Osteocyte (in vitro differentiated cells): ENCODE measurements around the gene SELENOS. TPM values are rescaled to one million over a fixed set of nuclear protein-coding genes. Genes with fewer than 3 reads are reported as not detected.

Experiments used
- DNase-seq: peaks from one replicate; pipeline ENCODE4 v3.0.0; 2021; ENCODE audit warnings: mixed read lengths; ENCODE audit not compliant: unreplicated experiment; ENCODE audit errors: extremely low spot score
- H3K27ac Mint-ChIP-seq: one replicate; pipeline ENCODE4 v1.8.0; 2021; ENCODE audit warnings: mild to moderate bottlenecking, mixed read lengths; ENCODE audit not compliant: unreplicated experiment
- H3K27me3 Mint-ChIP-seq: one replicate; pipeline ENCODE4 v1.8.0; 2021; ENCODE audit warnings: mixed read lengths; ENCODE audit not compliant: unreplicated experiment
- H3K36me3 Mint-ChIP-seq: one replicate; pipeline ENCODE4 v1.8.0; 2021; ENCODE audit warnings: mixed read lengths; ENCODE audit not compliant: unreplicated experiment
- H3K4me1 Mint-ChIP-seq: one replicate; pipeline ENCODE4 v1.8.0; 2021; ENCODE audit warnings: mixed read lengths; ENCODE audit not compliant: unreplicated experiment
- H3K4me3 Mint-ChIP-seq: one replicate; pipeline ENCODE4 v1.8.0; 2021; ENCODE audit warnings: mild to moderate bottlenecking, moderate library complexity, mixed read lengths; ENCODE audit not compliant: unreplicated experiment
- H3K9me3 Mint-ChIP-seq: one replicate; pipeline ENCODE4 v1.8.0; 2021; ENCODE audit warnings: mixed read lengths; ENCODE audit not compliant: unreplicated experiment
- total RNA-seq: library from RNA; stranded (reverse); gene quantifications from 2 replicates; pipeline ENCODE4 v1.2.1, GENCODE V29; 2021
- TF ChIP-seq, protein P1 (sequence below): fragments of 200-600 bp; sonication (generic); IDR thresholded peaks from 2 replicates; pipeline ENCODE4 v1.5.0; 2021; ENCODE audit warnings: antibody characterized with exemption, mild to moderate bottlenecking, moderate library complexity

Gene SELENOS
- total RNA-seq, 1 donor from 2014 or later = 60.4 TPM

DNA sequence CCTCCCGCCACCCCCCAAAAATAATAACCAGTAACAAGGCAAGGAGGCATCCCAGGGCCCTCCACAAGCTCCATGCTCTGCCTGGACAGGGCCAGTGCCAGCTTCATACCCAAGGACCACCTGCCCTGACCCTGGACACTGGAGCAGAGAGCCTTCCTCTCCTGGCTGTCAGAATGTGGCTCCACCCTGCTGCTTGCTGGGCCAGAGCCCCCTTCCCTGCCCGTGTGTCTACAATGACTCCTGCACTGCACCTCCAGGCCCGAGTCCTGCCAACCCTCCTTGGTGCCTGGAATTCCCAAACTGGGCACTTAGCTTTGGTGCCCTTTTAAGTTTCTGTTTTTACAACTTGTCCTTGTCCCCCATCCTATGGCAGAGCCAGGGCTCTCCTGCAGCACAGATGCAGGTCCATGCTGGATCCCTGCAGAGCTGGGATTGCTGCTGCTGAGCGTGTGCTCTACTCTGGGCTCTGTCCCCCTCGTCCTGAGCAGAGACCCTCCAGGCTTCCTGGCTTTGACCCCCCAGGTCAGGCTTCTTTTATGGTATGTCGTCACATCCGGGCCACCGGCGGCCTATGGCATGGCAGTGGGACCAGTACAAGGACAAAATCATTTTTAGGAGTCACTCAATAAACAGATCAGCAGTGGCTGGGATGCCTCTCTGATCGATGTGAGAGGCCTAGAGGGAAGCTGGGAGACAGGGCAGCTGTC, 29.2 kb upstream of the SELENOS start:
- Mint-ChIP-seq H3K27ac (no peak overlapping the region), H3K27me3 (no peaks in the 10 kb centered on the region), H3K4me1 (no peaks in the 10 kb centered on the region)

DNA sequence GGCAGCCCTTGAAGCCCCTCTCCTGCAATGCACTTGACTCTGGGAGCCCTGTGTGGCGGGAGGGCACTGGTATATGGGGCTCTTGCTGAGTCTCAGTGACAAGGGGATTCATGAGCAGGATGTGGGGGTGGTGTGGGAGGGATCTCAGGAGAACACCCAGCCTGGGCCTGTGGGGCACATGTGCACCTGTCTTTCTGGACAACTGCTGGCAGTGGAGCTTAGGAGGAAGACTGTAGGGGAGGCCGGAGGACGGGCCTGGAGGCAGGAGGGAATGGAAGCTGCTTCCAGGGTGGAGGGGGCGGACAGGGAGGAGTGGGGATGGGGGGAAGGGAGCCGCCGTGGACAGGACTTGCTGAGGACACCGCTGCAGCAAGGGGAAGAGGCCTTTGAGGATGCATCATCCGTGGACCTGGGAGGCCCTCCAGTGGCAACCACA, 28.6 kb upstream of the SELENOS start:
- Mint-ChIP-seq H3K4me3 (no peak overlapping the region), H3K4me1 (no peaks in the 10 kb centered on the region), H3K9me3 (no peaks in the 10 kb centered on the region), H3K27me3 (no peaks in the 10 kb centered on the region), H3K27ac (no peak overlapping the region), H3K36me3 (no peaks in the 10 kb centered on the region)
- TF ChIP-seq, protein P1, sequence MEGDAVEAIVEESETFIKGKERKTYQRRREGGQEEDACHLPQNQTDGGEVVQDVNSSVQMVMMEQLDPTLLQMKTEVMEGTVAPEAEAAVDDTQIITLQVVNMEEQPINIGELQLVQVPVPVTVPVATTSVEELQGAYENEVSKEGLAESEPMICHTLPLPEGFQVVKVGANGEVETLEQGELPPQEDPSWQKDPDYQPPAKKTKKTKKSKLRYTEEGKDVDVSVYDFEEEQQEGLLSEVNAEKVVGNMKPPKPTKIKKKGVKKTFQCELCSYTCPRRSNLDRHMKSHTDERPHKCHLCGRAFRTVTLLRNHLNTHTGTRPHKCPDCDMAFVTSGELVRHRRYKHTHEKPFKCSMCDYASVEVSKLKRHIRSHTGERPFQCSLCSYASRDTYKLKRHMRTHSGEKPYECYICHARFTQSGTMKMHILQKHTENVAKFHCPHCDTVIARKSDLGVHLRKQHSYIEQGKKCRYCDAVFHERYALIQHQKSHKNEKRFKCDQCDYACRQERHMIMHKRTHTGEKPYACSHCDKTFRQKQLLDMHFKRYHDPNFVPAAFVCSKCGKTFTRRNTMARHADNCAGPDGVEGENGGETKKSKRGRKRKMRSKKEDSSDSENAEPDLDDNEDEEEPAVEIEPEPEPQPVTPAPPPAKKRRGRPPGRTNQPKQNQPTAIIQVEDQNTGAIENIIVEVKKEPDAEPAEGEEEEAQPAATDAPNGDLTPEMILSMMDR = no peak
- DNase-seq = peak; percentile 59

More for the DNA sequence above, 29.2 kb upstream of the SELENOS start:
- TF ChIP-seq, protein P1 = no peak
- no peaks in the 10 kb centered on the region for H3K9me3 Mint-ChIP-seq
- no peak for DNase-seq
- no peak overlapping the region for H3K4me3 Mint-ChIP-seq
- H3K36me3 Mint-ChIP-seq = no peaks in the 10 kb centered on the region

DNA sequence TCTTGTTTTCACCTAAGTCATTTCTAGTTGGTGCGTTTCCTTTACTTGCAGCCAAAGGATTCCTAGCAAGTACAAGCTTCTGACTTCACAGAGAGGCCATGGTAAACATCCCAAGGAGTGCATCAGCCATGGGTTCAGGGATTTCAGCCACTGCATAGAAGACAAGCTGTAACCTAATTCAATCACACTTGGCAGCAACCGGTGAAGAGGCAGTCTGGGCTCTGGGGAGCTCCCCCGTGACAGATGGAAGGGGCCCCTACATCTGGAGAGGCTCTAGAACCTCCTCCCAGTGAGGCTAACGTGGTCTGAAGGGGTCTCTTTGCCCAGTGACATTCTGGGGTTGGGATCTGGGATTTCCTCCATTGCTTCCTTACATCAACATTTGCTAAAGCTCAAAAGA, 26.1 kb upstream of the SELENOS start:
- Mint-ChIP-seq H3K4me3 (no peak overlapping the region), H3K27ac (no peak overlapping the region), H3K27me3 (no peaks in the 10 kb centered on the region), H3K4me1 (no peaks in the 10 kb centered on the region), H3K36me3 (no peaks in the 10 kb centered on the region), H3K9me3 (no peaks in the 10 kb centered on the region)
- TF ChIP-seq, protein P1 = no peak
- DNase-seq = no peak

GRCh38 chr15:101296418-101297405, 19.4 kb upstream of the SELENOS start:
- Mint-ChIP-seq H3K27me3 (no peaks in the 10 kb centered on the region), H3K4me3 (peak overlapping the region; percentile 92), H3K27ac (peak overlapping the region; percentile 94), H3K36me3 (no peaks in the 10 kb centered on the region), H3K4me1 (peaks cover 49% of the 10 kb centered on the region), H3K9me3 (no peaks in the 10 kb centered on the region)
- TF ChIP-seq, protein P1 = no peak
- DNase-seq = no peak
